HEK293 (cell line): ENCODE data around the gene TTC1.
A peak's percentile ranks its signal among the peaks of the same experiment; 100 is the strongest.

ENCODE experiments used
- CTCF ChIA-PET: fragments of 350-600 bp; formaldehyde crosslinking; extraction: SDS; loops from one replicate; lab custom pipeline; 2021; ENCODE audit warnings: antibody characterized with exemption; lab: Yijun Ruan, JAX
- POLR2A ChIA-PET: fragments of 300-600 bp; formaldehyde crosslinking; extraction: SDS; loops from one replicate; lab custom pipeline; 2020; ENCODE audit warnings: antibody characterized with exemption, inconsistent platforms; lab: Yijun Ruan, JAX
- H3K27ac ChIP-seq: fragments of 200-500 bp; sonication (Bioruptor generic); 2 replicates; pipeline ENCODE4 v1.5.1; 2014; ENCODE audit warnings: low read depth, low read length, control low read depth, inconsistent platforms; ENCODE audit errors: extremely low read depth
- H3K36me3 ChIP-seq, 2 experiments: fragments of 200-500 bp in 1 of 2; sonication (Bioruptor generic) in 1 of 2; 1 replicate in 1 of 2; 2 replicates in 1 of 2; pipeline ENCODE4 v1.5.1; 2014 to 2017; ENCODE audit warnings: inconsistent platforms in 2 of 2, low read length in 2 of 2; ENCODE audit not compliant: control insufficient read depth in 2 of 2, insufficient read depth in 1 of 2
- H3K4me1 ChIP-seq: fragments of 200-500 bp; sonication (Bioruptor generic); 2 replicates; pipeline ENCODE4 v1.5.1; 2014; ENCODE audit warnings: mild to moderate bottlenecking, low read length, inconsistent platforms; ENCODE audit not compliant: control insufficient read depth, insufficient read depth
- H3K4me3 ChIP-seq: 2 replicates; pipeline ENCODE4 v1.5.1; 2011; ENCODE audit warnings: low read depth, mild to moderate bottlenecking, control low read depth, low read length, moderate library complexity
- H3K9me3 ChIP-seq: fragments of 200-500 bp; sonication (Bioruptor generic); 2 replicates; pipeline ENCODE4 v1.5.1; 2014; ENCODE audit warnings: low read depth, low read length, inconsistent platforms; ENCODE audit not compliant: control insufficient read depth, insufficient read depth
- EGR2 ChIP-seq: fragments of 450-650 bp; formaldehyde crosslinking; IDR thresholded peaks from 2 replicates; pipeline ENCODE4 v1.5.1; 2016; ENCODE audit warnings: low read depth, missing biosample characterization, missing genetic modification characterization
- SP7 ChIP-seq: fragments of 450-650 bp; formaldehyde crosslinking; IDR thresholded peaks from 2 replicates; pipeline ENCODE4 v1.5.1; 2016; ENCODE audit warnings: missing biosample characterization, missing genetic modification characterization
- ZBTB48 ChIP-seq: fragments of 450-650 bp; formaldehyde crosslinking; IDR thresholded peaks from 2 replicates; pipeline ENCODE4 v1.5.1; 2016; ENCODE audit warnings: missing biosample characterization, missing genetic modification characterization
- ZNF10 ChIP-seq: fragments of 450-650 bp; formaldehyde crosslinking; IDR thresholded peaks from 2 replicates; pipeline ENCODE4 v1.5.1; 2017; ENCODE audit warnings: missing biosample characterization, missing genetic modification characterization
- ZNF211 ChIP-seq: fragments of 450-650 bp; formaldehyde crosslinking; IDR thresholded peaks from 2 replicates; pipeline ENCODE4 v1.5.1; 2016; ENCODE audit warnings: low read depth, missing biosample characterization, missing genetic modification characterization
- ZNF335 ChIP-seq: fragments of 450-650 bp; formaldehyde crosslinking; conservative IDR thresholded peaks from 2 replicates; pipeline ENCODE4 v1.5.1; 2016; ENCODE audit warnings: missing biosample characterization, missing genetic modification characterization
- ZNF555 ChIP-seq: fragments of 450-650 bp; formaldehyde crosslinking; conservative IDR thresholded peaks from 2 replicates; pipeline ENCODE4 v1.5.1; 2017; ENCODE audit warnings: missing biosample characterization, mild to moderate bottlenecking, missing genetic modification characterization, inconsistent platforms
- ZNF560 ChIP-seq: fragments of 450-650 bp; formaldehyde crosslinking; IDR thresholded peaks from 2 replicates; pipeline ENCODE4 v1.5.1; 2017; ENCODE audit warnings: missing biosample characterization, missing genetic modification characterization, borderline replicate concordance
- ZNF623 ChIP-seq: fragments of 450-650 bp; formaldehyde crosslinking; IDR thresholded peaks from 2 replicates; pipeline ENCODE4 v1.5.1; 2016; ENCODE audit warnings: missing biosample characterization, missing genetic modification characterization
- TF ChIP-seq, protein P1 (sequence below): fragments of 450-650 bp; formaldehyde crosslinking; optimal IDR thresholded peaks from 2 replicates; pipeline ENCODE3; 2016; ENCODE audit warnings: missing biosample characterization, mild to moderate bottlenecking, missing genetic modification characterization
- TF ChIP-seq, protein P2 (sequence below): fragments of 450-650 bp; formaldehyde crosslinking; IDR thresholded peaks from 2 replicates; pipeline ENCODE4 v1.5.1; 2017; ENCODE audit warnings: missing biosample characterization, missing genetic modification characterization
- TF ChIP-seq, protein P3 (sequence below): fragments of 450-650 bp; formaldehyde crosslinking; IDR thresholded peaks from 2 replicates; pipeline ENCODE4 v1.5.0; 2017; ENCODE audit warnings: missing biosample characterization, missing genetic modification characterization, borderline replicate concordance
- TF ChIP-seq, protein P4 (sequence below): fragments of 450-650 bp; IDR thresholded peaks from 2 replicates; pipeline ENCODE4 v1.5.1; 2018; ENCODE audit warnings: missing biosample characterization, mild to moderate bottlenecking, missing genetic modification characterization

TTC1 gene

DNA sequence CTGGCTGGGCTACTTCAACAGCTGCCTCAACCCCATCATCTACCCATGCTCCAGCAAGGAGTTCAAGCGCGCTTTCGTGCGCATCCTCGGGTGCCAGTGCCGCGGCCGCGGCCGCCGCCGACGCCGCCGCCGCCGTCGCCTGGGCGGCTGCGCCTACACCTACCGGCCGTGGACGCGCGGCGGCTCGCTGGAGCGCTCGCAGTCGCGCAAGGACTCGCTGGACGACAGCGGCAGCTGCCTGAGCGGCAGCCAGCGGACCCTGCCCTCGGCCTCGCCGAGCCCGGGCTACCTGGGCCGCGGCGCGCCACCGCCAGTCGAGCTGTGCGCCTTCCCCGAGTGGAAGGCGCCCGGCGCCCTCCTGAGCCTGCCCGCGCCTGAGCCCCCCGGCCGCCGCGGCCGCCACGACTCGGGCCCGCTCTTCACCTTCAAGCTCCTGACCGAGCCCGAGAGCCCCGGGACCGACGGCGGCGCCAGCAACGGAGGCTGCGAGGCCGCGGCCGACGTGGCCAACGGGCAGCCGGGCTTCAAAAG is 36.9 kb upstream of the TTC1 start:
- POLR2A ChIA-PET: interaction anchor here (0.6 kb wide), 2 partner anchors 35 to 95 kb away, joined by 4 to 7 read pairs; no protein-coding TSS in a partner anchor
- TF ChIP-seq ZNF10 (tag by site-specific recombination): no peak
- TF ChIP-seq, protein P1, sequence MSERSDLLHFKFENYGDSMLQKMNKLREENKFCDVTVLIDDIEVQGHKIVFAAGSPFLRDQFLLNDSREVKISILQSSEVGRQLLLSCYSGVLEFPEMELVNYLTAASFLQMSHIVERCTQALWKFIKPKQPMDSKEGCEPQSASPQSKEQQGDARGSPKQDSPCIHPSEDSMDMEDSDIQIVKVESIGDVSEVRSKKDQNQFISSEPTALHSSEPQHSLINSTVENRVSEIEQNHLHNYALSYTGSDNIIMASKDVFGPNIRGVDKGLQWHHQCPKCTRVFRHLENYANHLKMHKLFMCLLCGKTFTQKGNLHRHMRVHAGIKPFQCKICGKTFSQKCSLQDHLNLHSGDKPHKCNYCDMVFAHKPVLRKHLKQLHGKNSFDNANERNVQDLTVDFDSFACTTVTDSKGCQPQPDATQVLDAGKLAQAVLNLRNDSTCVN: peak; percentile 18
- TF ChIP-seq, protein P2, sequence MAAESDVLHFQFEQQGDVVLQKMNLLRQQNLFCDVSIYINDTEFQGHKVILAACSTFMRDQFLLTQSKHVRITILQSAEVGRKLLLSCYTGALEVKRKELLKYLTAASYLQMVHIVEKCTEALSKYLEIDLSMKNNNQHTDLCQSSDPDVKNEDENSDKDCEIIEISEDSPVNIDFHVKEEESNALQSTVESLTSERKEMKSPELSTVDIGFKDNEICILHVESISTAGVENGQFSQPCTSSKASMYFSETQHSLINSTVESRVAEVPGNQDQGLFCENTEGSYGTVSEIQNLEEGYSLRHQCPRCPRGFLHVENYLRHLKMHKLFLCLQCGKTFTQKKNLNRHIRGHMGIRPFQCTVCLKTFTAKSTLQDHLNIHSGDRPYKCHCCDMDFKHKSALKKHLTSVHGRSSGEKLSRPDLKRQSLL: no peak
- TF ChIP-seq, protein P3, sequence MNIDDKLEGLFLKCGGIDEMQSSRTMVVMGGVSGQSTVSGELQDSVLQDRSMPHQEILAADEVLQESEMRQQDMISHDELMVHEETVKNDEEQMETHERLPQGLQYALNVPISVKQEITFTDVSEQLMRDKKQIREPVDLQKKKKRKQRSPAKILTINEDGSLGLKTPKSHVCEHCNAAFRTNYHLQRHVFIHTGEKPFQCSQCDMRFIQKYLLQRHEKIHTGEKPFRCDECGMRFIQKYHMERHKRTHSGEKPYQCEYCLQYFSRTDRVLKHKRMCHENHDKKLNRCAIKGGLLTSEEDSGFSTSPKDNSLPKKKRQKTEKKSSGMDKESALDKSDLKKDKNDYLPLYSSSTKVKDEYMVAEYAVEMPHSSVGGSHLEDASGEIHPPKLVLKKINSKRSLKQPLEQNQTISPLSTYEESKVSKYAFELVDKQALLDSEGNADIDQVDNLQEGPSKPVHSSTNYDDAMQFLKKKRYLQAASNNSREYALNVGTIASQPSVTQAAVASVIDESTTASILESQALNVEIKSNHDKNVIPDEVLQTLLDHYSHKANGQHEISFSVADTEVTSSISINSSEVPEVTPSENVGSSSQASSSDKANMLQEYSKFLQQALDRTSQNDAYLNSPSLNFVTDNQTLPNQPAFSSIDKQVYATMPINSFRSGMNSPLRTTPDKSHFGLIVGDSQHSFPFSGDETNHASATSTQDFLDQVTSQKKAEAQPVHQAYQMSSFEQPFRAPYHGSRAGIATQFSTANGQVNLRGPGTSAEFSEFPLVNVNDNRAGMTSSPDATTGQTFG (tag by site-specific recombination): no peak
- TF ChIP-seq ZNF560 (tag by site-specific recombination): peak; percentile 15; the same call in 1 of the 2 replicates
- TF ChIP-seq ZBTB48 (tag by site-specific recombination): no peak
- TF ChIP-seq ZNF555 (tag by site-specific recombination): no peak
- TF ChIP-seq ZNF211 (tag by site-specific recombination): no peak

DNA sequence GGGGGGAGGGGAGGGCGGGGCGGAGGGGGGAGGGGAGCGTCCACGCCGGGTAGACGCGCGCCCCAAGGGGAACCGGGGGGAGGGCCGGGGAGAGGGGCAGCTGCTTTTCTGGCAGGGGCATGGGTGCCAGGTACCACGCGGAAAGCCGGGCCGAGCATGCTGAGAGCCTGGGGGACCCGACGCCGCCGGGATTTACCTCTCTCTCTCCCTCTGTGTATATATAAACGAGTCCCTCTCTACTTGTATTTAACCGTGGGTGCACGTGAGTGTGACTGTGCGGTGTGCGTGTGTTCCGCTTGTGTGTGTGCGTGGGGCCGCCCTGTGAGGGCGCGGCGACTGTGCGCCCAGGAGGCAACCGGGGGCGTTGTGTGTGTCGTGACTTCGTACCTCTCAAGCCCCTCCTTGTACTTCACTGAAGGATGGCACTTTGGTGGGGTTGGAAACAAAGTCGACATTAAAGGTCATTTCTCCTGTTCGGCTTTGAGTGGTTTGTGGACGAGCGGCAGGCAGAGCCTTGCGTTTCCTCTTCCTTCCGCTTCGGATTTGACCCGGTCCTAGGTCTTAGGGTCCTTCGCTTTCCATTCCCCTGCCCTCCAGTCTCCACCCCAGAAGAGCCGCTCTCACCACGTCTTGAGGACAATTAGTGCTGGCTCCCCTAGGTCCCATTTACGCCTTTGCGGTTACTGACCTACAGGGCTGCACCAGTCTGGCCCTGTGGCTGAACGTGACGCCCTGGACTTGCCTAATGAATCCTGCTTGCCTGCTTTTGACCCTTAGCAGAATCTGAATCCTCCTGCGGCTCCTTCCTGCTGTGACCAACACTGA is 36.2 kb upstream of the TTC1 start:
- H3K4me3 ChIP-seq: no peak overlapping the region
- no peaks in the 10 kb centered on the region for H3K4me1 ChIP-seq
- POLR2A ChIA-PET: interaction anchor here (0.6 kb wide), 2 partner anchors 36 to 96 kb away, joined by 4 to 7 read pairs; no protein-coding TSS in a partner anchor
- TF ChIP-seq EGR2 (tag by site-specific recombination) (0 out of 2 replicates have a peak, but pooled peaks have one; percentile 14), ZNF623 (tag by site-specific recombination) (no peak)
- H3K27ac ChIP-seq: no peak overlapping the region
- H3K9me3 ChIP-seq: no peaks in the 10 kb centered on the region
- no peaks in the 10 kb centered on the region for H3K36me3 ChIP-seq
- CTCF ChIA-PET: interaction anchor here (0.6 to 5.1 kb wide), 4 partner anchors 14 to 457 kb away, joined by 3 to 50 read pairs (median 4); no protein-coding TSS in a partner anchor

More for the DNA sequence above, 36.9 kb upstream of the TTC1 start:
- CTCF ChIA-PET: interaction anchor here (0.5 to 1.4 kb wide), 3 partner anchors 15 to 456 kb away, joined by 3 read pairs; no protein-coding TSS in a partner anchor
- Histone ChIP-seq H3K4me1 (no peaks in the 10 kb centered on the region), H3K4me3 (peak overlapping the region; percentile 14), H3K36me3 (no peaks in the 10 kb centered on the region), H3K27ac (no peak overlapping the region; the same call in 1 of the 2 replicates), H3K9me3 (no peaks in the 10 kb centered on the region)

DNA sequence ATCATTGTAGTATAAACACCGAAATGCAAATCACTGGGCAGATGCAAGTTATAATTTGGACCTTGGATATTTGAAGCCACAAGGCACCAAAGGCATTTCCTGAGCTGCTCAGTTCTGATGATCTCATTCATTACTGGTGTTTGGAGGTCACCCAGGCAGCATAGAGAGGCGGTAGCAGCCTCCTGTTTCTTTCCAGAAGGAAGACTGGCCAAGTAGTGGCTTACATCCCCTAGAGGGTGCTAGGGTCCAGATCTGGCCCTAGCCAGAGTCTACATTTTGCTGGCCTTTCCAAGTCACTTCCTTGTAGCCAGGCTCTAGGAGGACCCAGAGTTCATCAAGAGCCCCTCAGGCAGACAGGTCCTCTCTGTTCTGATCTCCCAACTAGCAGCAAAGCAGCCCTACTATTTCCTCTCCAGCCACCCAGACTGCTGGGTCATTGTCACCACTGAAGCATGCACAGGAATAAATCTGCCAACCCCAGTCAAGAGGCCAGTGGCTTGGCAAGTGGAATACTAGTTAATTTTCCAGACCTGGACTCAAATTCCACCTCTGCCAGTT is 33.4 kb upstream of the TTC1 start:
- no peaks in the 10 kb centered on the region for H3K4me1 ChIP-seq
- ChIA-PET POLR2A (no interaction called here), CTCF (interaction anchor here (0.7 to 5.1 kb wide), 4 partner anchors 12 to 576 kb away, joined by 3 to 50 read pairs (median 3); no protein-coding TSS in a partner anchor)
- H3K36me3 ChIP-seq: no peaks in the 10 kb centered on the region
- no peak overlapping the region for H3K4me3 ChIP-seq
- peak; percentile 36; the same call in 1 of the 2 replicates for TF ChIP-seq ZNF335 (tag by site-specific recombination)
- peak; percentile 77 for TF ChIP-seq SP7 (tag by site-specific recombination)
- TF ChIP-seq, protein P4, sequence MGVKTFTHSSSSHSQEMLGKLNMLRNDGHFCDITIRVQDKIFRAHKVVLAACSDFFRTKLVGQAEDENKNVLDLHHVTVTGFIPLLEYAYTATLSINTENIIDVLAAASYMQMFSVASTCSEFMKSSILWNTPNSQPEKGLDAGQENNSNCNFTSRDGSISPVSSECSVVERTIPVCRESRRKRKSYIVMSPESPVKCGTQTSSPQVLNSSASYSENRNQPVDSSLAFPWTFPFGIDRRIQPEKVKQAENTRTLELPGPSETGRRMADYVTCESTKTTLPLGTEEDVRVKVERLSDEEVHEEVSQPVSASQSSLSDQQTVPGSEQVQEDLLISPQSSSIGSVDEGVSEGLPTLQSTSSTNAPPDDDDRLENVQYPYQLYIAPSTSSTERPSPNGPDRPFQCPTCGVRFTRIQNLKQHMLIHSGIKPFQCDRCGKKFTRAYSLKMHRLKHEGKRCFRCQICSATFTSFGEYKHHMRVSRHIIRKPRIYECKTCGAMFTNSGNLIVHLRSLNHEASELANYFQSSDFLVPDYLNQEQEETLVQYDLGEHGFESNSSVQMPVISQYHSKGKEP (tag by site-specific recombination): no peak
- H3K9me3 ChIP-seq: no peaks in the 10 kb centered on the region
- H3K27ac ChIP-seq: no peak overlapping the region
